ENCODE data around the gene TAS2R41.

The TAS2R41 gene, protein sequence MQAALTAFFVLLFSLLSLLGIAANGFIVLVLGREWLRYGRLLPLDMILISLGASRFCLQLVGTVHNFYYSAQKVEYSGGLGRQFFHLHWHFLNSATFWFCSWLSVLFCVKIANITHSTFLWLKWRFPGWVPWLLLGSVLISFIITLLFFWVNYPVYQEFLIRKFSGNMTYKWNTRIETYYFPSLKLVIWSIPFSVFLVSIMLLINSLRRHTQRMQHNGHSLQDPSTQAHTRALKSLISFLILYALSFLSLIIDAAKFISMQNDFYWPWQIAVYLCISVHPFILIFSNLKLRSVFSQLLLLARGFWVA

GRCh38 chr7:143477501-143478150, at the start of gene TAS2R41:
Gene TAS2R41 (plus strand): TSS chr7:143477873. CDS start chr7:143477873, 0 bp downstream.
- DNase-seq (ENCODE audit: low read depth) = no peak

GRCh38 chr7:143429770-143430698, 47.6 kb upstream of the TAS2R41 start:
- no peak for DNase-seq (ENCODE audit: low read depth)

DNA sequence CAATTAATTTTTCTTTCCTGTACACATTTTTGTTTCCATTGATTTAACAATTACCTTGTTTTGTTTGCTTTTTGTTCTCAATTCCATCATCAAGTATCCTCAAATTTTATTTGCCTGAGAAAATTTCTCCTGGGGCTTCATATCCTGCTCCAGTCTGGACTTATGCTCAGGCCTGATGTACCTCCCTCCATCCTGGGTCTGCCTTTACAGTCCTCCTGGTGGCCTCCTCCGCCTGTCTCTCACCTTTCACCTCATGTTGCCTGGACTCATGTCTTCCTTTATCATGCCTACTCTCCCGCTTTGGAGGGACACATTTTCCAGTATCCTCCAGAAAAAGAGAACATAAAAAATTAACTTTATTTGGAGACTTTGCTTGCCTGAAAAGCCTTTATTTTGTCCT, 46.6 kb upstream of the TAS2R41 start:
- no peak for DNase-seq (ENCODE audit: low read depth)

DNA sequence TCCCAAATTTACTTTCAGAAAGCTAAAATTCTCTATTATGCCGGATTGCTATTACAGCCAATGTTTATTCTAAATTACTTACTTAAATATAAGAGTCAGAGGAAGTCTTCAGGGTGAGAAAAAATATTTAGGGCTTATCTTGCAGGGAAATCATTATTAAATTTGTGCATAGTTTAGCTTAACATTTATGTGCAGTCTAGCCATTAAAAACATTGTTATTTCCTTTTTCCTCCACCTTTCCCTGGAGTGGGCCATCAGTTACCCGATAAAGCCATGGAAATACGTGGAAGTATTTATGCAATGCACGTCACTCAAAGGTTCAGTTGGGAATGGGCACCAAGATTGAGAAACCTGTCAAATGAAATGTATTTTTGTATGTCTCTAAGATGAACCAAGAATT, 43.9 kb upstream of the TAS2R41 start:
- DNase-seq (ENCODE audit: low read depth) = no peak

DNA sequence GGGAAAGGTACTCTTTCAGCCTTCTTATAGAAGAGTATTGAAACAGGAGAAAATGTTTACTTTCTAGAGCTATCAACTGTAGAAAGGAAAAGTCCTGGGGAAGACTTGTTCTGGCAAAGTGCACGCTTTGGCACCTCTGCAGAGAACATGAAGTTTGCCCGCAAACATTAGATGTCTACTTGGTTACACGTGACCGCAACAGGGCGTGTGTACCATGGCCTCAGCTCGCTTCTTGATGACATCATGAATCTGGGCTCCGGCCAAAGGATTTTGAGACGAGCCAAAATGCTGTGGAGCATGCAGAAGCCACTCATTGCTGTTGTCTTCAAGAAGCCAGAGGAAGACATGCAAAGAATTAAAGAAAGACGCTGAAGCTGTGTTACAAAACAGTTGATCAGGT, 43.0 kb upstream of the TAS2R41 start:
- DNase-seq (ENCODE audit: low read depth) = no peak

- no peak for DNase-seq (ENCODE audit: low read depth)
Measured at GRCh38 chr7:143435266-143435665, 42.4 kb upstream of the TAS2R41 start.

GRCh38 chr7:143436325-143436946, 41.2 kb upstream of the TAS2R41 start:
- DNase-seq (ENCODE audit: low read depth) = no peak

- DNase-seq (ENCODE audit: low read depth) = no peak
Measured at GRCh38 chr7:143437578-143437977, 40.1 kb upstream of the TAS2R41 start.

- DNase-seq (ENCODE audit: low read depth) = no peak
Measured at GRCh38 chr7:143439866-143440265, 37.8 kb upstream of the TAS2R41 start.

DNA sequence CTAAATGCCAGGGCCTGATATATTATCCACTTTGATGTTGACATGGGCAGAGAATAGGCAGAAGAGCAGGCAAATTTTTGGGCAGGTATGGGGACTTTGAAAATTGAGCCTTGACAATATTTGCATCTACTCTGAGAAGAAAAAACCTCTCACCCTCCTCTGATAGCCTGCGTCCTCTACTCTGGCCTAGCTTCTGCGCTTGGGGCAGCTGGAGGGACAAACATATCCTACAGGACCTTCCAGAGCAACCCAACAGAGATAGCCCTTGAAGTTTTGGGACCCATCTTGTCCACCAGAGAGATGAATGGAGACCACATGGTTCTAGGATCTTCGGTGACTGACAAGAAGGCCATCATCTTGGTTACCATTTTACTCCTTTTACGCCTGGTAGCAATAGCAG, 34.5 kb upstream of the TAS2R41 start, which contains the start of gene TAS2R60:
TAS2R60 (plus strand) TSS at position 301 of the 400 bp plus-strand sequence; CDS start at position 301, 0 bp downstream.
- DNase-seq (ENCODE audit: low read depth) = no peak

DNA sequence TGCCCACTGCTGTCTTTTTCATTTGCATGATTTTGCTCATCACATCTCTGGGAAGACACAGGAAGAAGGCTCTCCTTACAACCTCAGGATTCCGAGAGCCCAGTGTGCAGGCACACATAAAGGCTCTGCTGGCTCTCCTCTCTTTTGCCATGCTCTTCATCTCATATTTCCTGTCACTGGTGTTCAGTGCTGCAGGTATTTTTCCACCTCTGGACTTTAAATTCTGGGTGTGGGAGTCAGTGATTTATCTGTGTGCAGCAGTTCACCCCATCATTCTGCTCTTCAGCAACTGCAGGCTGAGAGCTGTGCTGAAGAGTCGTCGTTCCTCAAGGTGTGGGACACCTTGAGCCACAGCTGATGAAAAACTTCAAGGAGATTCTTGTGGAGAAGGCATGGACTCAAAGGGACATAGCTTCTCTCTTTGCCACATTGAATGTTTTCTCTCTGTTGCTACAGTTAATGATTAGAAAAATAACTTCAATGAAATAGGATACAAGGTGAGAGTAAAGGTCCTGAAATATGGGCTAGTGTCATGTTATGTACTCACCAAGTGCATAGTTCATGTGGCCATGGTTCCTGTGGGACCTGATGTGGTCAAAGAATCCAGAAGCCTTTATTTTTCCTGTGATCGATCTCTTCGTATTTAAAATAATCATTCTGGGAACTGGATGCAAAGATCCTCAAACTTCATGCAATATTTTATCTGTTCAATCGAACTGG, 33.5 kb upstream of the TAS2R41 start:
- DNase-seq (ENCODE audit: low read depth) = no peak

- DNase-seq (ENCODE audit: low read depth) = no peak
Measured at GRCh38 chr7:143444785-143445184, 32.9 kb upstream of the TAS2R41 start.

DNA sequence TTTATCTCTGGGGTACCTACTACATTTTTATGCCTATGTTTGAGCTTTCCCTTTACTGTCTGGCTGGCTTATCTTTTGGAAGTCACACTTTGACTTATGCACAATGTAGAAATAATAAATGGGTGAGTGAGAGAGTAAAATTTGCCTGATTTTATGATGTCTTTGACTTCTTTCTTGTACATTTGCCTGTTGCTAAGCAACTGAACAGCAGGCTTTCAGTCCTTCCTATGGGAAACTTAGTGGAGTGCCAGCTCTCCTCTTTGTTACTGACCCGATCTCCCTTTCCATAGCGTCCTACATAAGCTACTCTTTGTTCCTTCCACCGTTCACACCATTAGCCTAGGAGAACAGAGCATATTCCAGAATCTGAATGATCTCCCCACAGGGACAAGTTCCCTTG, 30.2 kb upstream of the TAS2R41 start:
- no peak for DNase-seq (ENCODE audit: low read depth)

GRCh38 chr7:143448429-143448828, 29.2 kb upstream of the TAS2R41 start:
- no peak for DNase-seq (ENCODE audit: low read depth)

DNA sequence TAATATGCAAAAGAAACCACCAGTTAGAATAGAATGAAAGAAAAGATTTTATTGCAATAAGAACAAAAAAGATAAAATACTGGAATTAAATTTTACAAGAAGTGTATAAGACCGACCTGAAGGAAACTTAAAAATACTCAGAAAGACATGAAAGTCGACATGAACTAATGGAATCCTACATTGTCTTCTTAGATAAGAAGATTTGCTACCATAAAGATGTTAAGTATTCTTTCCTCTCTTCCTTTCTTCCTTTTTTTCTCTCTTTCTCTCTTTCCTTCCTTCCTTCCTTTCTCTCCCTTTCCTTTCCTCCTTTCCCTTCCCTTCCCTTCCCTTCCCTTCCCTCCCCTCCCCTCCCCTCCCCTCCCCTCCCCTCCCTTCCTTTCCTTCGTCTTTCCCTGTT, 27.9 kb upstream of the TAS2R41 start:
- no peak for DNase-seq (ENCODE audit: low read depth)

DNA sequence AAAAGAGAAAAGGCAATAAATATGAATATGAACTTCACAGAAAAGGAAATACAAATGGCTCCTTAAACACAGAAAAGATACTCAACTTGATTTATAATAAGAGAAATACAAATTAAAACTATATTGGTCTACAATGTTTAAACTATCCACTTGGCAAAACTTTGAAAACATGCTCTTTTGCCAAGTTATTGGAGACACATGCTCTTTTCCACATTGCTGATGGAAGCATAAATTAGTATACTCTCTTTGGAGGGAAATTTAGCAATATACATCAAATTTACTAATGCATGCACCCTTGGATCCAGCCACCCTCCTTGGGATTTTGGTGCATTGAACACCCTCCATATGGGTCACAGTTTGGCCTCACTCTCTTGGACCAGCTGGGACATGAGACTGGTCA, 26.6 kb upstream of the TAS2R41 start:
- DNase-seq (ENCODE audit: low read depth) = no peak

GRCh38 chr7:143451746-143452145, 25.9 kb upstream of the TAS2R41 start:
- DNase-seq (ENCODE audit: low read depth) = no peak

DNA sequence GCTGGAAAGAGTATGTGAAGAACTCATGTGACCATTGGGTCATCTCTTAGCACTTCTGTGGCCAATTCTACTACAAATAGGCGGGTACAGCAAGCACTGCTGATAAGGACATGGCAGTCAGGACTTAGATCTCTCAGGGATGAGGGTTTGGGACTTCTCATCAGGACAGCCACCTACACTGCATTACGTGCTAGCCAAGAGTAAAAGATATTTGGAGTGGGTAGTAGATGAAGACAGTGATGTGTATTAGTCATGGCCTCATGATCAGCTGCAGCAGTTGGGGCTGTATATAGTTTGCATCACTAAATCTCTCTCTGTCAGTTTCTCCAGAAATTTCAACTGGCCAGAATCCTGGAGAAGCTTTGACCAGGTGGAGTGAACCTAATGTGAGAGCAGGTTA, 25.2 kb upstream of the TAS2R41 start:
- DNase-seq (ENCODE audit: low read depth) = no peak

DNA sequence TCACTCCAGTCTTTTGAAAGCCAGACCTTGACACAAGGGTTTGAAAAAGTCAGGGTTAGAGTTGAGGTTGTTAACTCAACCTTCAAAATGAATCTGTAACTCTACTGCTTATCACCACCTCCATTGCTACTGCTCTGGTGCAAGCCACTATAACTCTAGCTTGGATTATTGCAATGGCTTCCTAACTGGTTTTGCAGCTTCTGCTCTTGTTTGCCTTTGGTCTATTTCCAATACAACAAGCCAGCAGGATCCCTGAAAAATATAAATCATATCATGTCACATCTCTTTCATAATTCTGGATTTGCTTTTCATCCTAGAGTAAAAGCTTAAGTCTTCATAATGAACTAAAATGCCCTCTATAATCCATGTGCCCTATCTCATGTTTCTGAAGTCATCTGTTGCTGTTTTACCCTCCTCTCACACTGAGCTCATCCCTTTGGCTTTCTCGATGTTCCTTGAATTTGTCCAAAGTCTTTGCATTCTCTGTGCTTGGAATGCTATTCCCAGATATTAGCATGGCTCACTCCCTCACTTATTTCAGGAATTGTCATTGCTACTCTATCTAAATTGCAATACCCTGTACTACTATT, 23.5 kb upstream of the TAS2R41 start:
- no peak for DNase-seq (ENCODE audit: low read depth)

DNA sequence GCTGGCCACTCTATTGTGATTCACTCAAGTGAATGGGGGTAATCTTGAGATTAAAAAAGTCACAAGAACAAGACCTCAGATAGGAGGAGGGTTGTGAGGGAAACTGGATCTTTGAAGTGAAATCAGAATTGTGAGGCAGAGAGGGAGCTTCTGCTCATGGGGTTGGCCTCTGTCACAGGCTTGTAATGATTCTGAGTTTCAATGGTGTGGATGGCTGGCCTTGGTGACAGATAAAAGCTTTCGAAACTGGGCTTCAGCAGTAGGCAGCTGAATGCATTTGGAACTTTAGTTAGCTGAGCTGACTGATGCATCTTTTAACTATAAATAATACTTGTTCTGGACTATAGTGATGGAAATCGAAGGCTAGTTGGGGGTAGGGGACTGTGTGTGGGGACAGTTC, 22.2 kb upstream of the TAS2R41 start:
- DNase-seq (ENCODE audit: low read depth) = no peak

- DNase-seq (ENCODE audit: low read depth) = no peak
Measured at GRCh38 chr7:143455942-143456341, 21.7 kb upstream of the TAS2R41 start.
